ENCODE data around the gene GABRA6. TPM values are rescaled to one million over a fixed set of nuclear protein-coding genes. Genes with fewer than 3 reads are reported as not detected.

Gene GABRA6
- total RNA-seq, 4 donors from 2014 or later, result not detected

GRCh38 chr5:161687316-161687715 is 1.8 kb downstream of the GABRA6 start:
- no peak overlapping the region for H3K27ac ChIP-seq
- H3K4me1 ChIP-seq, result no peaks in the 10 kb centered on the region
- H3K4me3 ChIP-seq, result no peak overlapping the region
- TF ChIP-seq POLR2A (IDR thresholded peaks at IDR 0.05), result no peak
- no peak for TF ChIP-seq CTCF (IDR thresholded peaks at IDR 0.05 in 4 of 5, conservative IDR thresholded peaks at IDR 0.05 in 1 of 5)
- intact Hi-C loops (cut with DNase I; ENCODE audit: low total_unique reads) (no loop called here), in situ Hi-C loops (cut with MboI; ENCODE audit: low sequenced_read_pairs in 4 of 4) (no loop called here)
- no peaks in the 10 kb centered on the region for H3K36me3 ChIP-seq
- no peaks in the 10 kb centered on the region for H3K27me3 ChIP-seq
- no peaks in the 10 kb centered on the region for H3K9me3 ChIP-seq
- DNase-seq (no peak), ATAC-seq (no peak)

GRCh38 chr5:161691911-161692310 is 6.4 kb downstream of the GABRA6 start:
- Histone ChIP-seq H3K4me3 (no peak overlapping the region), H3K27me3 (no peaks in the 10 kb centered on the region), H3K4me1 (no peaks in the 10 kb centered on the region), H3K36me3 (no peaks in the 10 kb centered on the region), H3K27ac (no peak overlapping the region), H3K9me3 (no peaks in the 10 kb centered on the region)
- DNase-seq (no peak), ATAC-seq (no peak)
- intact Hi-C loops (cut with DNase I; ENCODE audit: low total_unique reads) (no loop called here), in situ Hi-C loops (cut with MboI; ENCODE audit: low sequenced_read_pairs in 4 of 4) (no loop called here)
- TF ChIP-seq CTCF (IDR thresholded peaks at IDR 0.05 in 4 of 5, conservative IDR thresholded peaks at IDR 0.05 in 1 of 5) (no peak), POLR2A (IDR thresholded peaks at IDR 0.05) (no peak)

GRCh38 chr5:161697001-161697400 is 11.5 kb downstream of the GABRA6 start:
- Histone ChIP-seq H3K36me3 (no peaks in the 10 kb centered on the region), H3K4me1 (no peaks in the 10 kb centered on the region), H3K9me3 (no peaks in the 10 kb centered on the region), H3K27ac (no peak overlapping the region), H3K27me3 (no peaks in the 10 kb centered on the region), H3K4me3 (no peak overlapping the region)
- intact Hi-C loops (cut with DNase I; ENCODE audit: low total_unique reads), result no loop called here
- TF ChIP-seq POLR2A (IDR thresholded peaks at IDR 0.05) (no peak), CTCF (IDR thresholded peaks at IDR 0.05 in 4 of 5, conservative IDR thresholded peaks at IDR 0.05 in 1 of 5) (no peak)
- ATAC-seq (no peak), DNase-seq (no peak)
- in situ Hi-C loops (cut with MboI; ENCODE audit: low sequenced_read_pairs in 4 of 4), result no loop called here

- Histone ChIP-seq H3K9me3 (no peaks in the 10 kb centered on the region), H3K4me3 (no peak overlapping the region), H3K36me3 (no peaks in the 10 kb centered on the region), H3K27me3 (no peaks in the 10 kb centered on the region), H3K27ac (no peak overlapping the region), H3K4me1 (no peaks in the 10 kb centered on the region)
- ATAC-seq, result no peak
- intact Hi-C loops (cut with DNase I; ENCODE audit: low total_unique reads) (no loop called here), in situ Hi-C loops (cut with MboI; ENCODE audit: low sequenced_read_pairs in 4 of 4) (no loop called here)
- DNase-seq, result no peak
- TF ChIP-seq POLR2A (IDR thresholded peaks at IDR 0.05) (no peak), CTCF (IDR thresholded peaks at IDR 0.05 in 4 of 5, conservative IDR thresholded peaks at IDR 0.05 in 1 of 5) (no peak)
Measured at GRCh38 chr5:161700065-161700464, 14.5 kb downstream of the GABRA6 start.

GRCh38 chr5:161703528-161703927 is 18.0 kb downstream of the GABRA6 start:
- intact Hi-C loops (cut with DNase I; ENCODE audit: low total_unique reads) (no loop called here), in situ Hi-C loops (cut with MboI; ENCODE audit: low sequenced_read_pairs in 4 of 4) (no loop called here)
- no peaks in the 10 kb centered on the region for H3K4me1 ChIP-seq
- H3K27ac ChIP-seq, result no peak overlapping the region
- H3K4me3 ChIP-seq, result no peak overlapping the region
- no peak for DNase-seq
- H3K36me3 ChIP-seq, result no peaks in the 10 kb centered on the region
- no peaks in the 10 kb centered on the region for H3K9me3 ChIP-seq
- no peaks in the 10 kb centered on the region for H3K27me3 ChIP-seq
- TF ChIP-seq CTCF (IDR thresholded peaks at IDR 0.05 in 4 of 5, conservative IDR thresholded peaks at IDR 0.05 in 1 of 5) (no peak), POLR2A (IDR thresholded peaks at IDR 0.05) (no peak)
- no peak for ATAC-seq
